BLaER1 treated with 17β-estradiol and CSF1 and Interleukin-3, amounts not matched to agents 10 nM and 100 nM (cell line): Measurements from ENCODE around the gene LRATD1.

Experiments used
- H3K27ac ChIP-seq, 11 experiments: shearing (Covaris generic); formaldehyde crosslinking; 2 replicates each; pipeline ENCODE4 v1.8.1; 2022
- H3K27me3 ChIP-seq, 11 experiments: shearing (Covaris generic); formaldehyde crosslinking; 2 replicates each; pipeline ENCODE4 v1.8.1; 2022
- H3K36me3 ChIP-seq, 11 experiments: shearing (Covaris generic); formaldehyde crosslinking; 2 replicates each; pipeline ENCODE4 v1.8.1; 2022
- H3K4me1 ChIP-seq, 10 experiments: shearing (Covaris generic); formaldehyde crosslinking; 2 replicates each; pipeline ENCODE4 v1.8.1; 2022
- H3K4me2 ChIP-seq, 11 experiments: shearing (Covaris generic); formaldehyde crosslinking; 2 replicates each; pipeline ENCODE4 v1.8.1; 2022
- H3K4me3 ChIP-seq, 10 experiments: shearing (Covaris generic); formaldehyde crosslinking; 2 replicates each; pipeline ENCODE4 v1.8.1; 2022
- H3K9ac ChIP-seq, 11 experiments: shearing (Covaris generic); formaldehyde crosslinking; 2 replicates each; pipeline ENCODE4 v1.8.1; 2022
- H3K9me3 ChIP-seq, 11 experiments: shearing (Covaris generic); formaldehyde crosslinking; replicated peaks in 1 of 11; 2 replicates each; pipeline ENCODE4 v1.8.1; 2022
- H4K20me1 ChIP-seq, 11 experiments: shearing (Covaris generic); formaldehyde crosslinking; 2 replicates each; pipeline ENCODE4 v1.8.1; 2022
- Cebpa-rat ChIP-seq, 11 experiments: shearing (Covaris generic); IDR thresholded peaks; 2 replicates each; pipeline ENCODE4 v1.8.1; 2022

LRATD1 gene

DNA sequence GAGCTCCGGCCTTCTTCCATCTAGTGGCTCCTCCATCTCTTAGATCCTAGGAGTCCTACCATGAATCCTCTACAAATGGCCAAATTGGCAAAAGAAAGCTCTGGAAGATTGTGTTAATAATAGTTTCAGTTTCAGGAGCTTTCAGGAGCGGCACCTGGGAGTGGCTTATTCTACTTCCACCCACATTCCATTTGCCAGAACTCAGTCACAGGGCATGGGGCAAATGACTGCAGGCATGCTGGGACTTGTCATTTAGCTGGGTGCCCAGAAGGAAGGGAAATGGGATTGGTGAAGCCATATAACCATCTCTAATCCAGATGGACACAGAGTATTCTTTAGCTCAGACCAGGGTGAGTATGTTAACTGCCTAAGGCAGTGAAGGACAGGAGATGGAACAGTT lies 3.6 kb upstream of the LRATD1 start:
- no peak overlapping the region for H3K4me3 ChIP-seq
- H3K4me2 ChIP-seq: no peak overlapping the region
- H3K9me3 ChIP-seq: peaks cover 19 to 22% (median 20%) of the 10 kb centered on the region in 11 experiments
- H3K27me3 ChIP-seq: no peaks in the 10 kb centered on the region
- no peaks in the 10 kb centered on the region for H4K20me1 ChIP-seq
- H3K27ac ChIP-seq: no peak overlapping the region
- no peak for TF ChIP-seq Cebpa-rat (IDR thresholded peaks at IDR 0.05)
- no peak overlapping the region for H3K9ac ChIP-seq
- no peaks in the 10 kb centered on the region for H3K36me3 ChIP-seq
- H3K4me1 ChIP-seq: no peaks in the 10 kb centered on the region

DNA sequence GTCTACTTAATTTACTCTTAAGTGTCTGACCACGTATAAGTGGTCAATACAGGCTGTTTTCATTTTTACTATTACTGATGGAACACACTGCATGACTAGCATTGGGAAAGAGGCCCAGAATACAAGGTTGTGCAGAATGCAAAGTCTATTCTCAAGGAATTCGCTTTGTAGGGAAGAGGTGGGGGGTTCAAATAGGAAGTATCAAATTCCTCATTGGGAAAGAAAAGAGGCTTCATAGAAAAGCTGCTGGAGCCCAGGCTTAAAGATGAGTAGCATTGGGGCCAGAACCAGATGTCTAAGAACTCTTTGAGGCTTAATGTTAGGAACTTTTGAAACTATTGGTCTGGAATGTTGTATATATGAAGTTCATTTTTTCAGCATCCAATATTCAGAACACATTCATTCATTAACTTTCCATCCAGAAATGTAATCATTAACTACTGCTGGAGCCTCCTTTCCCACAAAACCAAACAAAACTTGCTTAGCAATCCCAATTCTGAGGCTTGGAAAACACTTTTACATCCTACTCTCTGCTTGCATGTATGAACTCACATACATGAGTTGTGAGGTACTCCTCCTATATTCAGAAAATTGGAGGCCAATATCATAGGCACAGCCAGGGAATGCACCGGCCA lies 994 bp upstream of the LRATD1 start:
- no peaks in the 10 kb centered on the region for H3K4me1 ChIP-seq
- no peak overlapping the region for H3K9ac ChIP-seq
- H4K20me1 ChIP-seq: no peaks in the 10 kb centered on the region
- H3K27ac ChIP-seq: no peak overlapping the region
- no peak overlapping the region for H3K4me3 ChIP-seq
- no peak overlapping the region for H3K4me2 ChIP-seq
- H3K27me3 ChIP-seq: no peaks in the 10 kb centered on the region
- H3K9me3 ChIP-seq: peaks cover 35 to 40% (median 38%) of the 10 kb centered on the region in 11 experiments
- H3K36me3 ChIP-seq: no peaks in the 10 kb centered on the region
- no peak for TF ChIP-seq Cebpa-rat (IDR thresholded peaks at IDR 0.05)

DNA sequence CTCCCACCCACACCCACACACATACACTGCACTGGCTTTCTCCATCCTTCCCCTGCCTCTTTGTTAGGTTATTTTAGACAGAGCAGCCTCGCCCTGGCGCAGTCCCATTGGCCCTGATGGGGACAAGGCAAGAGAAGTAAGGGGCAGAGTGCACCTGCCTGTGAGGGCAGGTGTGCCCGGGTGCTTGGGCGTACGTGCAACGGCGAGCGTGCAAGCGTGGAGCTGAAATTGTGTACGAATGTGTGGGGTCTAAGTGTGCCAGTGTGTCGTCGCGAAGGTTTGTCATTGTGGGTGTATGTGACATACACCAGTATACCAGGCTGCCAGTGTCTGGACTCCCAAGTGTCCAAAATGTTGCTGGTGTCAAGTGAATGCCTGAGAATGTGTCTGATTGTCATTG lies 544 bp downstream of the LRATD1 start:
- no peaks in the 10 kb centered on the region for H4K20me1 ChIP-seq
- no peak overlapping the region for H3K4me3 ChIP-seq
- no peak overlapping the region for H3K9ac ChIP-seq
- no peak overlapping the region for H3K4me2 ChIP-seq
- peaks cover 35 to 40% (median 38%) of the 10 kb centered on the region in 11 experiments for H3K9me3 ChIP-seq
- no peaks in the 10 kb centered on the region for H3K4me1 ChIP-seq
- no peaks in the 10 kb centered on the region for H3K27me3 ChIP-seq
- no peaks in the 10 kb centered on the region for H3K36me3 ChIP-seq
- no peak for TF ChIP-seq Cebpa-rat (IDR thresholded peaks at IDR 0.05)
- no peak overlapping the region for H3K27ac ChIP-seq

DNA sequence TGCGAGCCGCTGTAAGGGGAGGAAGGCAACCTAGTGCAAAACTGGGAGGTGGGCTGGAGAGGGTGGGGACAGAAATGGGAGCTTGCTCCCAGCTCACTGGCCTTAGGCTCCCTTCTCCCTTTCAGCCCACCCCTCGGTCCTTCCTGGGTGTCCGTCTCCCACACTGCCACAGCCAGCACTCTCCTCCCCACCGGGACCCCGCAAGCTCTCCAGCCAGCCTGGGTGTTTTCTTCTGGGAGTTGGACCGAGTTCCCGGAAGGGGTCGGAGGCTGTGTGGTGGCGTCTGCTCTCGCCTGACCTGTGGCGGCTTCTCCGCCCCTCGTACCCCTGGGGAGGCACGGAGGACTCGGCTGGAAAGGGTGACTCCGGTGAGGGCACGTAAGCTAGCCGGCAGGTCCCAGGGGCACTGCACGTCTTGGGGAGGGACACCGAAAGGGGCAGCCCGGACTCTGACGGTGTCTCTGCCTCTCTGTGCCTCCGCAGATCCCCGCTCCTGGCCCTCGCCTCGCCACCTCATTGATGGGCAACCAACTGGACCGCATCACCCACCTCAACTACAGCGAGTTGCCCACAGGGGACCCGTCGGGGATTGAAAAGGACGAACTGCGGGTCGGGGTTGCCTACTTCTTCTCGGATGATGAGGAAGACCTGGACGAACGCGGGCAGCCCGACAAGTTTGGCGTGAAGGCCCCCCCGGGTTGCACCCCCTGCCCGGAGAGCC lies 1.1 kb downstream of the LRATD1 start:
- H3K9ac ChIP-seq: no peak overlapping the region
- H3K4me1 ChIP-seq: no peaks in the 10 kb centered on the region
- no peak overlapping the region for H3K4me3 ChIP-seq
- H3K27me3 ChIP-seq: no peaks in the 10 kb centered on the region
- peaks cover 35 to 40% (median 38%) of the 10 kb centered on the region in 11 experiments for H3K9me3 ChIP-seq
- no peak for TF ChIP-seq Cebpa-rat (IDR thresholded peaks at IDR 0.05)
- no peaks in the 10 kb centered on the region for H4K20me1 ChIP-seq
- no peak overlapping the region for H3K27ac ChIP-seq
- H3K4me2 ChIP-seq: no peak overlapping the region
- H3K36me3 ChIP-seq: no peaks in the 10 kb centered on the region

DNA sequence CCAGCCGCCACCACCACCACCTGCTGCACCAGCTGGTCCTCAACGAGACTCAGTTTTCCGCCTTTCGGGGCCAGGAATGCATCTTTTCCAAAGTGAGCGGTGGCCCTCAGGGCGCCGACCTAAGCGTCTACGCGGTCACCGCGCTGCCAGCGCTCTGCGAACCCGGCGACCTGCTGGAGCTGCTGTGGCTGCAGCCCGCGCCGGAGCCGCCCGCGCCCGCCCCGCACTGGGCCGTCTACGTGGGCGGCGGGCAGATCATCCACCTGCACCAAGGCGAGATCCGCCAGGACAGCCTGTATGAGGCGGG lies 1.6 kb downstream of the LRATD1 start:
- H3K4me3 ChIP-seq: no peak overlapping the region
- H3K9ac ChIP-seq: no peak overlapping the region
- no peak overlapping the region for H3K4me2 ChIP-seq
- peaks cover 35 to 40% (median 38%) of the 10 kb centered on the region in 11 experiments for H3K9me3 ChIP-seq
- no peaks in the 10 kb centered on the region for H3K4me1 ChIP-seq
- no peaks in the 10 kb centered on the region for H3K27me3 ChIP-seq
- no peaks in the 10 kb centered on the region for H3K36me3 ChIP-seq
- no peak overlapping the region for H3K27ac ChIP-seq
- no peaks in the 10 kb centered on the region for H4K20me1 ChIP-seq
- TF ChIP-seq Cebpa-rat (IDR thresholded peaks at IDR 0.05): no peak

DNA sequence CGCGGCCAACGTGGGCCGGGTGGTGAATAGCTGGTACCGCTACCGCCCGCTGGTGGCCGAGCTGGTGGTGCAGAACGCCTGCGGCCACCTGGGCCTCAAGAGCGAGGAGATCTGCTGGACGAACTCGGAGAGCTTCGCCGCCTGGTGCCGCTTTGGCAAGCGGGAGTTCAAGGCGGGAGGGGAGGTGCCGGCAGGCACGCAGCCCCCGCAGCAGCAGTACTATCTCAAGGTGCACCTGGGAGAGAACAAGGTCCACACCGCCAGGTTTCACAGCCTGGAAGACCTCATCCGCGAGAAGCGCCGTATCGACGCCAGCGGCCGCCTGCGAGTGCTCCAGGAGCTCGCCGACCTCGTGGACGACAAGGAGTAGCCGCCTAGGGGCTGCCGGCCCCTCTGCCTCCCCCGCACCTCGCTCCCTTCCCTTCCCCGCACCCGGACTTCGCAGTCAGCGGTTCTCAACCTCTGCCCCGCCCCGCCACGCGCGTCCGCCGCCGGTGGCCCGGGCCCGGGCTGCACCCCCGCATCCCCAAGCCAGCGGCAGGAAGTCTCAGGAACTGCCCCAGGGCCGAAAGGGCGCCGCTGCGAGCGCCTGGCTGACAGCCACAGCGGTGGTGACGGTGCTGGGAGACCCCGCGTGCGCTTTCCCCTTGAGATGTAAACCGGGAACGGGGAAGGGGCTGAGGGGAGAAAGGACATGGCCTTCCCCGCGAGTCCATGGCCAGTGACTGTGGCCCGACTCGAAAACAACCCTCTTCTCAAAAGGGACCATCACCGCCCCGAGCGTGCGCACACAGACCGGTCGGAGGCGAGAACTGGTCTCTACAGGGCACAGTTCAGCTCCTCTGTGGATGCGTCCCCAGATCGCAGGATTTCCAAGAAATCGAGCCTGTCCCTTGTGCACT lies 2.2 kb downstream of the LRATD1 start:
- Histone ChIP-seq H3K9ac (no peak overlapping the region), H3K9me3 (peaks cover 35 to 40% (median 38%) of the 10 kb centered on the region in 11 experiments), H3K27ac (no peak overlapping the region), H3K36me3 (no peaks in the 10 kb centered on the region), H3K27me3 (no peaks in the 10 kb centered on the region), H3K4me2 (no peak overlapping the region), H3K4me3 (no peak overlapping the region), H3K4me1 (no peaks in the 10 kb centered on the region), H4K20me1 (no peaks in the 10 kb centered on the region)
- TF ChIP-seq Cebpa-rat (IDR thresholded peaks at IDR 0.05): no peak

DNA sequence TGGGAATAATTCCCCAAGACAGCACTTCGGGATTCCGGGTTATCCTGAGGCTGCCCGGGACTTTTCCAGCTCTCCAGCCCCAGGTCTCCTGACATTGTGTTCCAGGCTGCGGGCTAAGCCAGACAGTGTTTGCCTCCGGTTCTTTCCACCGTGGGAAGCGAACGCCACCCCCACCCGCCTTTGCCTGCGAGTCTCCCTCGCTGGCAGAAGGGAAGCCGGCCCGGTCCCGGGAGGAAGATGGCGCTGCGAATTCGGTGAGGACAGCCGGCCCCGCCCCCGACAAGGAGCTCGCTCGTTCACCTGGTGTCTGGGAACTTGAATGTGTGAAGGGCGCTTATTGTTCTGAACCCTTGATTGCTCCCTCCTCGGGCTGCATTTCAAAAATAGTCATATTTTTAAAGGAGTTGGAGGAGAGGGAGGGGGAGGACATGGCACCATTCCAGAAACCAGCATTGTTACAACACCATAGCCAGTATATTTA lies 2.9 kb downstream of the LRATD1 start:
- Histone ChIP-seq H3K4me2 (no peak overlapping the region), H3K4me1 (no peaks in the 10 kb centered on the region), H3K36me3 (no peaks in the 10 kb centered on the region), H3K27ac (no peak overlapping the region), H3K27me3 (no peaks in the 10 kb centered on the region), H3K4me3 (no peak overlapping the region), H3K9me3 (peaks cover 35 to 40% (median 38%) of the 10 kb centered on the region in 11 experiments), H4K20me1 (no peaks in the 10 kb centered on the region), H3K9ac (no peak overlapping the region)
- TF ChIP-seq Cebpa-rat (IDR thresholded peaks at IDR 0.05): no peak

DNA sequence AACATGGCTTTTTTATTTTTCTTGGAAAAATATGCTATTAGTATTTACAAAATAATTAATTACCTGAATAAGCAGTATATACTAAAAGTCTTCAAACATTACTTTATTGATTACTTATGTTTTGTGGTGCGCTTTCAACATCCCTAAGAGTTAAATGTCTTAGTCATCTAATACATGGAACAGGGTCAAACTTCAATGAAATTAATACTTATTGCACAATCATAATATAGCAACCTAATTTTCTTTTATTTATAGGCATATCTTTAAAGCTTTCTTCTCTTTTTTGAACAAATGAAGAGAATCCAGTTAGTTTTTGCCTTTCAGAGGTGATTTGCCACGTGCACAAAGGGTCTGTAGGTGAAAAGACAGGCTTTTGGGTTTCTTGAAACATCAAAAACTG lies 6.0 kb downstream of the LRATD1 start:
- no peak for TF ChIP-seq Cebpa-rat (IDR thresholded peaks at IDR 0.05)
- Histone ChIP-seq H3K27ac (no peak overlapping the region), H3K9ac (no peak overlapping the region), H3K4me3 (no peak overlapping the region), H4K20me1 (no peaks in the 10 kb centered on the region), H3K4me1 (no peaks in the 10 kb centered on the region), H3K27me3 (no peaks in the 10 kb centered on the region), H3K36me3 (no peaks in the 10 kb centered on the region), H3K4me2 (no peak overlapping the region), H3K9me3 (peaks cover 20 to 22% (median 21%) of the 10 kb centered on the region in 11 experiments)

DNA sequence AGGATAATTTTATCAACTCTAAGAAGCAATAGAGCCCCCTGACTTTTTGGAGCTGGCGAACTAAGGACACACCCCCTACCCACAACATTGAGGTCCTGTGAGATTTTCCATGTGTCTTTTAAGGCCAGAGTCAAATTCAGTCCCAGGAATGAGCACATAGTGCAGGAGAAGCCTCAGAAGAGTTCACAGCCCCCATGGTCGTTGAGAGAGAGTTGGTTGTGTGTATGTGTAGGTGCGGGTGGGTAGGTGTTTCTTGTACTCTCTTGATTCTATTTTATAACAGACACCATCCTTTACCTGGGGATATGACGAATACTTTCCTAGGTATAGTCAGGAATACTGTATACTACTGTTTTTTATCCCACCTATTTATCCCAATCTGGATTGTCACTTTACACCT lies 8.6 kb downstream of the LRATD1 start:
- H3K9ac ChIP-seq: no peak overlapping the region
- H3K4me3 ChIP-seq: no peak overlapping the region
- H3K4me2 ChIP-seq: no peak overlapping the region
- no peaks in the 10 kb centered on the region for H3K36me3 ChIP-seq
- H4K20me1 ChIP-seq: no peaks in the 10 kb centered on the region
- H3K4me1 ChIP-seq: no peaks in the 10 kb centered on the region
- no peak for TF ChIP-seq Cebpa-rat (IDR thresholded peaks at IDR 0.05)
- H3K27me3 ChIP-seq: no peaks in the 10 kb centered on the region
- H3K27ac ChIP-seq: no peak overlapping the region
- H3K9me3 ChIP-seq: no peaks in the 10 kb centered on the region
